H1 (cell line): Measurements from ENCODE around the gene OGFOD3. TPM values are rescaled to one million over a fixed set of nuclear protein-coding genes. Genes with fewer than 3 reads are reported as not detected.

Experiments used
- ATF3 ChIP-seq: IDR thresholded peaks from 2 replicates; pipeline ENCODE4 v1.6.1; 2011; ENCODE audit warnings: low read depth, mild to moderate bottlenecking, low read length; ENCODE audit not compliant: insufficient read depth
- CHD7 ChIP-seq: fragments of 300-600 bp; sonication (generic); IDR thresholded peaks from 2 replicates; pipeline ENCODE4 v1.7.1; 2012; ENCODE audit warnings: low read length, moderate library complexity, mild to moderate bottlenecking, inconsistent platforms; ENCODE audit not compliant: insufficient replicate concordance
- KDM1A ChIP-seq: fragments of 200-600, 300-600 bp; sonication (generic); IDR thresholded peaks from 2 replicates; pipeline ENCODE4 v1.7.1; 2016; ENCODE audit warnings: mild to moderate bottlenecking, low read length, borderline replicate concordance
- POLR2A ChIP-seq, 2 experiments: IDR thresholded peaks; 1 replicate in 1 of 2; 2 replicates in 1 of 2; pipeline ENCODE4 v1.6.1; 2011; ENCODE audit warnings: low read depth in 2 of 2, low read length in 2 of 2, mild to moderate bottlenecking in 2 of 2; ENCODE audit errors: control extremely low read depth in 1 of 2
- RNF2 ChIP-seq: fragments of 200-900, 300-1000 bp; sonication (generic); IDR thresholded peaks from 2 replicates; pipeline ENCODE4 v1.7.1; 2016; ENCODE audit warnings: borderline replicate concordance, low read depth, mild to moderate bottlenecking, antibody characterized with exemption, low read length; ENCODE audit not compliant: poor library complexity, severe bottlenecking; ENCODE audit errors: missing control alignments
- SIN3A ChIP-seq, 2 experiments: IDR thresholded peaks in 1 of 2; conservative IDR thresholded peaks in 1 of 2; 2 replicates each; pipeline ENCODE4 v1.6.1; 2011 to 2012; ENCODE audit warnings: low read length in 2 of 2, improper control_type of control experiment in 1 of 2, low read depth in 1 of 2, mild to moderate bottlenecking in 1 of 2
- SUZ12 ChIP-seq: fragments of 200-600 bp; sonication (generic); IDR thresholded peaks from 2 replicates; pipeline ENCODE4 v1.6.1; 2012; ENCODE audit warnings: mild to moderate bottlenecking, inconsistent platforms, low read length, moderate library complexity, mixed read lengths
- ZNF274 ChIP-seq: IDR thresholded peaks from 2 replicates; pipeline ENCODE4 v1.7.0; 2012; ENCODE audit warnings: low read length, borderline replicate concordance; ENCODE audit errors: extremely low read depth
- polyA plus RNA-seq, 7 experiments: library from polyadenylated mRNA; depleted of rRNA in 3 of 7; stranded (reverse) in 5 of 7; unstranded in 2 of 7; fragments of >200 nt in 5 of 7; fragments of 200-250 nt in 2 of 7; gene quantifications; 1 replicate in 5 of 7; 2 replicates in 1 of 7; 4 replicates in 1 of 7; pipeline versions ENCODE4 v1.2.1 to v1.2.3, GENCODE V29; 2011 to 2013; ENCODE audit warnings: missing spikeins in 2 of 7, mixed read lengths in 2 of 7
- total RNA-seq: library from RNA; stranded (reverse); fragmentation: NEBNext Ultra II Directional; extraction: Animal tissue kit (Norgen Biotek cat#: 25700); gene quantifications from 2 replicates; pipeline ENCODE4 v1.2.1, GENCODE V29; 2021

The OGFOD3 gene
- total and polyA plus RNA-seq, 2 of the 8 experiments (the other 6 are each of a cell fraction or from before 2014, with no cell fraction given) = 21.1 to 21.8 TPM

GRCh38 chr17:82399601-82400101 is 18.7 kb downstream of the OGFOD3 start (continued):
- TF ChIP-seq CHD7 (no peak), RNF2 (no peak), POLR2A (IDR thresholded peaks at IDR 0.05; ENCODE audit: control extremely low read depth in 1 of 2, low read depth in 2 of 2, low read length in 2 of 2) (no peak), ZNF274 (no peak), KDM1A (no peak), ATF3 (no peak), SUZ12 (no peak), SIN3A (conservative IDR thresholded peaks at IDR 0.05 in 1 of 2, IDR thresholded peaks at IDR 0.05 in 1 of 2; ENCODE audit: low read depth in 1 of 2, low read length in 2 of 2) (no peak)
